ENCODE results near the gene ABCB9.

The ABCB9 gene

DNA sequence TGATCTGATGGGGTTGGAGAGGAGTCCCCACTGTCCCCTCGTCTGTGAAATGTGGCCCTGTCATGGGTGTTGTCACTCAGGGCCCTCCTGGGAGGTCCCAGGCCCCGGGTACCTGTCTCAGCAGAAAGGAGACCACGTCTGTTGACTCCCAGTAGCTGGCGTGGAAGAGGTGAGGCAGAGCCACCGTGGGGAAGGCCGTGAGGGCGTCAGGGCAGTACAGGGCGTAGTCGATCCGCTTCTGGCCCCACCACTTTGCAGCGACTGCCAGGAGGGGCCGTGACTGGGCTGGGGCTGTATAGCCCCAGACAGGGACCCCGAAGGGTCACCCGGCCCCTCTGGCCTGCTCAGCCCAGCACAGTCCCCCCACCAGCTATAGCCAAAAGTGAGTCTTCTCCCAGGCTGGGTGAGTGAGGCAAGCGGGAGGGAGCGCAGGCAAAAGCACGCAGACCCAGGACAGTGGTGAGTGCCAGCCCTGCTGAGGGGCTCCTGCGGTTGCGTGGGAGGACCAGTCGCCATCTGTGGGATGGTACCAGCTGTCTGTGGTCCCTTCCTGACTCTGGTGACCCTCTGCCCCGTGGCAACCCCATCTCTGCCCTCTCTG, 22.4 kb upstream of the ABCB9 start:
- TF ChIP-seq ZFX (IDR thresholded peaks at IDR 0.05) = no peak
- TF ChIP-seq, protein P1, sequence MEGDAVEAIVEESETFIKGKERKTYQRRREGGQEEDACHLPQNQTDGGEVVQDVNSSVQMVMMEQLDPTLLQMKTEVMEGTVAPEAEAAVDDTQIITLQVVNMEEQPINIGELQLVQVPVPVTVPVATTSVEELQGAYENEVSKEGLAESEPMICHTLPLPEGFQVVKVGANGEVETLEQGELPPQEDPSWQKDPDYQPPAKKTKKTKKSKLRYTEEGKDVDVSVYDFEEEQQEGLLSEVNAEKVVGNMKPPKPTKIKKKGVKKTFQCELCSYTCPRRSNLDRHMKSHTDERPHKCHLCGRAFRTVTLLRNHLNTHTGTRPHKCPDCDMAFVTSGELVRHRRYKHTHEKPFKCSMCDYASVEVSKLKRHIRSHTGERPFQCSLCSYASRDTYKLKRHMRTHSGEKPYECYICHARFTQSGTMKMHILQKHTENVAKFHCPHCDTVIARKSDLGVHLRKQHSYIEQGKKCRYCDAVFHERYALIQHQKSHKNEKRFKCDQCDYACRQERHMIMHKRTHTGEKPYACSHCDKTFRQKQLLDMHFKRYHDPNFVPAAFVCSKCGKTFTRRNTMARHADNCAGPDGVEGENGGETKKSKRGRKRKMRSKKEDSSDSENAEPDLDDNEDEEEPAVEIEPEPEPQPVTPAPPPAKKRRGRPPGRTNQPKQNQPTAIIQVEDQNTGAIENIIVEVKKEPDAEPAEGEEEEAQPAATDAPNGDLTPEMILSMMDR (conservative IDR thresholded peaks at IDR 0.05) = no peak
- no peak overlapping the region for H3K27ac ChIP-seq

DNA sequence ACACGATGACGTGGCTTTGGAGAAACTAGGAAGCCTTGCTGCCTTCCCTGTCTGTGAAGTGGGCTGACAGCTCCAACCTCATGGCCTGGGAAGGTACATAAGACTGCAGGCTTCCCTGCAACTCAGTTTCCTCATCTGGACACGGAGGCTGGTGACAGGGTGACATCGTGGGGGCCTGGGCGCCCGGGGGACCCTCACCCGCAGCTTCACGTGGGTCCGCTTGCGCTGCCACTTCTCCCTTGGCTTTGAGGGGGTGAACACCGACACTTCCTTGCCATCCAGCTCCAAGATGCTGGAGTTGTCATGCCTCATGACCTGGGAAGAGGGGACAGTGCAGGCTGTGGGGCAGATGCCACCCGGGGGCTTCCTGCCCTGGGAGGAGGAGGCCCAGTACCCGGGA, 21.8 kb upstream of the ABCB9 start:
- no peak overlapping the region for H3K27ac ChIP-seq
- TF ChIP-seq, protein P1 (conservative IDR thresholded peaks at IDR 0.05) = no peak

DNA sequence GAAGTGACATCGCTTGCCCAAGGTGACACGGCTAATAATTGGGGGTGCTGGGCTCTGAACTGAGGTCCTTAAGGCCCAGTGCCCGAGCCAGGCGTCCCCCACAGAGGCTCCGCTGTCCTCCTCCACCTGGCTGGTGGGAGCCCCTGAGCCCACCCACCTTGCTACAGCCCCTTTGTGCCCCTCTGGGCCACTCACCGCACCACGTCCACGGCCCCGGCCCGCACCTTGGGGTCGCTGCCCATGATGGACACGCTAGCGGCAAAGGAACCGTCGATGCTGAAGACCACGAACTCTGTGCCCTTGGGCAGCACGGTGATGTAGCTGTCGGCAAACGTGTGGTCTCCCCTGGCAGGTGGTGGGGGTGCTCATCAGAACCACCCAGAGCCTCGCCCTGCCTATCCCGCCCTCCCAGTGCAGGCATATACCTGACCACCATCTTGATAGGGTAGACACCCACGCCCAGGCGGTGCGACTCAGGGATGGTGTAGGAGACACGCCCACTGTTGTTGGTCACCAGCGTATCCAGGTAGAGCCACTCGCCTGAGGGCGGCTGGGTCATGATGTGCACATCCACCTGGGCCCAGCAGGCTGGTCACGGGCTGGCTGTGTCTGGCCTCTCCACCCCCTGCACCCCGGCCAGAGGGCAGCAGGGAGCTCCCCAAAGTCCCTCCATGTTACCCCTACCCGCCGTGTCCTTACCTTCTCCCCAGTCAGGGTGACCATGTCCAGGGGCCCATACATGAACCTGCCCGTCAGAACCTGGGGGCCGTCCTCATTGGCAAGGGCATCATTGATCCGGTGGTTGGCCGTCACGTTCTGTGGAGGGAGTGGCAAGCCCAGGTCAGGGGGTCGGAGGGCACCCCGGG, 21.1 kb upstream of the ABCB9 start:
- no peak for TF ChIP-seq ZFX (IDR thresholded peaks at IDR 0.05)
- TF ChIP-seq, protein P1 (conservative IDR thresholded peaks at IDR 0.05) = no peak
- no peak overlapping the region for H3K27ac ChIP-seq

DNA sequence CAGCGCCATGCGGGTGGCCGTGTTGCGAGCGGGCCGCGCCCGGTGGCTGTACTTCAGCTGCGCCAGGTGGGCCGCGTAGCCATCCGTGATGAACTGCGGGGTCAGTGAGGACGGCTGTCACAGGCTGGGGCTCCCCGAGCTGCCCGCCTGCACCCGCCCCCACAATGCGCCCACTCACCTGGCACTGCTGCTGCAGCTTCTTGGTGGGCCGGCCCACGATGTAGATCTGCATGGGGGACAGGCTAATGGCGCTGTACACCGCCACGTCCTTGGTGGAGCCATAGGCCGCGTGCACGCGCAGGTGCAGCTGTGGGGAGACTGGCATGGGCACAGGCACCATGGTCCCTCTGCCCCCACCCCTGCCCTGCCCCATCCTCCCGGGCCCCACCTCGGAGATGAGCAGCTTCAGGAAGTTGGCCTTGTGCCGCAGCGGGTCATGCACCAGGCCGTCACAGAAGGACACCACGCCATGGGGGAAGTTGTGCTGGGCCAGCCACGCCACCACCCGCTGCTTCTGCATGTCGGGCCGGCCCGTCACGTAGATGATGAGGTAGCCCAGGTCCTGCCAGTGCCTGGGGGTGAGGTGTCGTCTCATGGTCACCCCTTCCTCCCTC, 20.1 kb upstream of the ABCB9 start:
- H3K27ac ChIP-seq = no peak overlapping the region
- no peak for TF ChIP-seq ZFX (IDR thresholded peaks at IDR 0.05)
- TF ChIP-seq, protein P1 (conservative IDR thresholded peaks at IDR 0.05) = no peak

DNA sequence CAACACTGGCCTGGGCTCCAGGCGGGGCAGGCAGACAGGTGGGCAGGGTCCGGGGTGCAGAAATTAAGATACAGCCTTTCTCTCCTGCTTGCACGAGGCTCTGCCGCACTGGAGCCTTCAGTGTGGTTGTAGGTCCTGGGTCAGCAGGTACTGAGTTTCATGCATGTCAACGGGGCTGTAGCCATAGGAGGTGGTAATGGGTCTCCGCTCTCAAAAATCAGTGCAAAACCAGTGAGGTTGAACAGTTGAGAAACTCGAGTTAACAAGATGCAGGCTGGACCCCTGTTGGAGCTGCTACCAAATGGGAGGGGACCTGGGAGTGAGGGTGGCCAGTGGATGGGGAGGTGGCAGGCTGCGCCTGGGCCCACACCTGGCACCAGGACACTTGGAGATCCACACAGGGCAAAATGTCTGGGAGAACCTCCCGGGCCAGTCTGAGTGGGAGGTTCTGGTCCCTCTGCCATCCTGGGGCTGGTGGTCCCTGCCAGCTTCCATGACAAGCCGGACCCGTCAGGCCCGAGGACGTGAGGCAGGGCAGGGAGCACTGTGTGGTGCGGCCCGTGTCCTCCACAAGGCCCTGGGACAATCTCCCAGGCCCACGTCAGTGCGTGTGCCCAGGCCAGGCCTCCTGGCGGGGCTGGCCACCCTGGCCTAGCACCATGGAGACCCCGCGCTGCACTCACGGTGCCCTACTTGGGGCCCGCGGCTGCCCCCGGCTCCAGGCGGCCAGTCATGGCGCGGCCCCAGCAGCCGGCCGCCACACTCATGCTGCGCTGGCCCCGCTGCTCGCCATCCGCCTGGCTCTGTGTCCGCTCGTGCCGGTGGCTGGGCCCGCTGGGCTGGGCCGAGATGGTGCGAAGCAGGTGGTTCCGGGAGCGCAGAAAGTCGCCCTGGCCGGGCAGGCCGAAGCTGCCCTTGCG, 19.3 kb upstream of the ABCB9 start:
- H3K27ac ChIP-seq = no peak overlapping the region
- no peak for TF ChIP-seq ZFX (IDR thresholded peaks at IDR 0.05)
- TF ChIP-seq, protein P1 (conservative IDR thresholded peaks at IDR 0.05) = no peak

DNA sequence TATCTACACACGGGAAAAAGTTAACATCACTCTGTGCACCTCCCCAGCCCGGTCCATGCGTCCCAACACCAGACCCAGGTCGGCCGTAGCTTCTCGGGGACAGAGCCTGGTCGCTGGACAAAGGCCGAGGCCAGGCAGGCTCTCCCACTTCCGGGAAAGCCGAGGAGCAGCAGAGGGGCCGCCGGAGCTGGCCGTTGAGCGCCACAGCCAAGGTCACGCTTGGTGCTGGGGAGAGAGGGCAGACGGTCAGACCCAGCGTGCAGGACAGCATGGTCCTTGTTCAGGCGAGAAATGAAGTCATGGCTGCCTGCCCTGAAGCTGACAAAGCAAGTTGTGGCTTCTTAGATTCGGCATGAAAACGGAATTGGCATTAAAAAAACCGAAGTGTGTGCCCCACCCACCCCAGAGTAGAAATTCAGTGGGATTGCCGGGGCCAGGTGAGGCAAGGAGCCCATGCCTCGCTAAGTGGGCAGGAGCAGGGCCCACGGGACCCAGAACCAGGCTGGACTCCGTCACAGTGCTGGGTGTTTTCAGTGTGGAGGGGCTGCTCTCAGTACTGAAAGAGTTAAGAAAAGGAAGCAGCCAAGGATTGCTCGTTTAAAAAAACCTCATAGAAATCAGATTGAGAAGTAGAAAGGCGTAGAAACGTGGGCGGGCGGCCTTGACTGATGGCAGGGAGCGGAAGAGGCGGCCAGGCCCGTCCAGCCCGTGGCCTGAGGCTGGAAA, 18.5 kb upstream of the ABCB9 start:
- no peak overlapping the region for H3K27ac ChIP-seq
- no peak for TF ChIP-seq ZFX (IDR thresholded peaks at IDR 0.05)
- TF ChIP-seq, protein P1 (conservative IDR thresholded peaks at IDR 0.05) = no peak

All from C4-2B (cell line).